MV-4-11 (cell line): ENCODE results near the gene LRRC59.
"Not testable (repeated sequence)": the region's sequence is repeated elsewhere in the genome, so short reads cannot be mapped to it uniquely, and the experiment has no call there.

Source experiments
- DNase-seq: peaks from one replicate; lab custom pipeline; 2025; lab: John Stamatoyannopoulos, UW

Gene LRRC59

GRCh38 chr17:50397111-50397918 is at the start of gene LRRC59:
Gene LRRC59, minus strand, starts transcription at chr17:50397523. Its CDS starts 206 bp downstream, at chr17:50397317.
- peak; percentile 76 for DNase-seq

GRCh38 chr17:50445730-50446325 is 48.5 kb upstream of the LRRC59 start:
- no peak for DNase-seq

- no peak for DNase-seq
Measured at GRCh38 chr17:50444841-50445715, 47.8 kb upstream of the LRRC59 start.

GRCh38 chr17:50443505-50443974 is 46.2 kb upstream of the LRRC59 start:
- peak; percentile 23 for DNase-seq

GRCh38 chr17:50440838-50441829 is 43.8 kb upstream of the LRRC59 start:
- no peak for DNase-seq

- no peak for DNase-seq
Measured at GRCh38 chr17:50440172-50440837, 43.0 kb upstream of the LRRC59 start.

- DNase-seq = no peak
Measured at GRCh38 chr17:50439008-50439407, 41.7 kb upstream of the LRRC59 start.

- DNase-seq = no peak
Measured at GRCh38 chr17:50437409-50437808, 40.1 kb upstream of the LRRC59 start.

GRCh38 chr17:50432125-50432762 is 34.9 kb upstream of the LRRC59 start:
- DNase-seq = no peak

GRCh38 chr17:50430821-50431618 is 33.7 kb upstream of the LRRC59 start:
- DNase-seq = no peak

GRCh38 chr17:50429793-50430192 is 32.5 kb upstream of the LRRC59 start:
- no peak for DNase-seq

- no peak for DNase-seq
Measured at GRCh38 chr17:50428831-50429424, 31.6 kb upstream of the LRRC59 start.

- not testable (repeated sequence) for DNase-seq
Measured at GRCh38 chr17:50428126-50428525, 30.8 kb upstream of the LRRC59 start.

- peak; percentile 52 for DNase-seq
Measured at GRCh38 chr17:50426814-50427787, 29.8 kb upstream of the LRRC59 start.

GRCh38 chr17:50426472-50426782 is 29.1 kb upstream of the LRRC59 start:
- DNase-seq = no peak

- DNase-seq = peak; percentile 24
Measured at GRCh38 chr17:50425682-50426471, 28.6 kb upstream of the LRRC59 start, which contains the start of gene ACSF2. Gene ACSF2, plus strand, starts transcription at chr17:50426218. Its CDS starts 44 bp downstream, at chr17:50426262.
